ENCODE measurements around the gene NEMP2.

- TF ChIP-seq CTCF (IDR thresholded peaks at IDR 0.05; ENCODE audit: poor library complexity, severe bottlenecking): no peak
- TF ChIP-seq EP300 (conservative IDR thresholded peaks at IDR 0.05; ENCODE audit: poor library complexity, severe bottlenecking): no peak
- TF ChIP-seq EZH2 (IDR thresholded peaks at IDR 0.05; ENCODE audit: borderline replicate concordance, insufficient read depth, low read length, poor library complexity, severe bottlenecking): no peak
- no peak for TF ChIP-seq POLR2AphosphoS5 (IDR thresholded peaks at IDR 0.05)
- TF ChIP-seq RAD21 (conservative IDR thresholded peaks at IDR 0.05): no peak
- no peak for TF ChIP-seq SMC3 (conservative IDR thresholded peaks at IDR 0.05; ENCODE audit: poor library complexity)
Observed at GRCh38 chr2:190535121-190535439, 558 bp upstream of the NEMP2 start.
